WTC11 (cell line): ENCODE results near the gene MAST4.

Experiments used
- ATF6 ChIP-seq: sonication (generic); formaldehyde crosslinking; IDR thresholded peaks from 2 replicates; pipeline ENCODE4 v1.8.1; 2023; ENCODE audit warnings: mild to moderate bottlenecking, missing genetic modification reagents
- CREB1 ChIP-seq: sonication (generic); formaldehyde crosslinking; IDR thresholded peaks from 2 replicates; pipeline ENCODE4 v1.8.0; 2023; ENCODE audit warnings: mild to moderate bottlenecking, missing genetic modification reagents
- CTCF ChIP-seq: fragments of 200-600 bp; IDR thresholded peaks from 2 replicates; pipeline ENCODE4 v1.8.0; 2022; ENCODE audit warnings: antibody characterized with exemption
- E2F4 ChIP-seq: sonication (generic); formaldehyde crosslinking; IDR thresholded peaks from 2 replicates; pipeline ENCODE4 v1.8.1; 2022; ENCODE audit warnings: low read depth, mild to moderate bottlenecking, moderate library complexity, missing genetic modification reagents, borderline replicate concordance
- FOXJ3 ChIP-seq: sonication (generic); formaldehyde crosslinking; IDR thresholded peaks from 2 replicates; pipeline ENCODE4 v1.9.0; 2021; ENCODE audit warnings: missing genetic modification reagents, mild to moderate bottlenecking, borderline replicate concordance
- FOXP1 ChIP-seq: sonication (generic); formaldehyde crosslinking; IDR thresholded peaks from 2 replicates; pipeline ENCODE4 v1.8.0; 2022; ENCODE audit warnings: missing genetic modification reagents, mild to moderate bottlenecking, moderate library complexity, borderline replicate concordance
- HMGA2 ChIP-seq: fragments of 250-450 bp; sonication (Bioruptor Pico); IDR thresholded peaks from 2 replicates; pipeline ENCODE4 v1.4.0; 2021; ENCODE audit warnings: mild to moderate bottlenecking, moderate library complexity
- JUN ChIP-seq: sonication (generic); formaldehyde crosslinking; IDR thresholded peaks from 2 replicates; pipeline ENCODE4 v1.8.0; 2023; ENCODE audit warnings: mild to moderate bottlenecking, missing genetic modification reagents
- MAX ChIP-seq: sonication (generic); formaldehyde crosslinking; IDR thresholded peaks from 2 replicates; pipeline ENCODE4 v1.8.0; 2022; ENCODE audit warnings: mild to moderate bottlenecking, missing genetic modification reagents
- NR3C1 ChIP-seq: sonication (generic); formaldehyde crosslinking; conservative IDR thresholded peaks from 2 replicates; pipeline ENCODE4 v1.8.1; 2023; ENCODE audit warnings: low read depth, mild to moderate bottlenecking, missing genetic modification reagents
- SMAD3 ChIP-seq: sonication (generic); formaldehyde crosslinking; IDR thresholded peaks from 2 replicates; pipeline ENCODE4 v1.8.0; 2022; ENCODE audit warnings: missing genetic modification reagents, mild to moderate bottlenecking, borderline replicate concordance
- ZBTB21 ChIP-seq: sonication (generic); formaldehyde crosslinking; IDR thresholded peaks from 2 replicates; pipeline ENCODE4 v1.8.1; 2023; ENCODE audit warnings: mild to moderate bottlenecking, missing genetic modification reagents, borderline replicate concordance
- ZNF416 ChIP-seq: fragments of 250-450 bp; sonication (Bioruptor Pico); IDR thresholded peaks from 2 replicates; pipeline ENCODE4 v1.9.0; 2021; ENCODE audit warnings: mild to moderate bottlenecking, inconsistent platforms
- TF ChIP-seq, protein P1 (sequence below): sonication (generic); formaldehyde crosslinking; IDR thresholded peaks from 2 replicates; pipeline ENCODE4 v1.8.1; 2023; ENCODE audit warnings: mild to moderate bottlenecking, missing genetic modification reagents

GRCh38 chr5:66931651-66932050 lies 335.5 kb downstream of the MAST4 start:
- TF ChIP-seq CTCF (no peak), CREB1 (no peak), FOXJ3 (CRISPR knock-in tag) (no peak), MAX (CRISPR knock-in tag) (no peak), HMGA2 (CRISPR knock-in tag) (no peak), E2F4 (CRISPR knock-in tag) (no peak), NR3C1 (CRISPR knock-in tag) (no peak), FOXP1 (CRISPR knock-in tag) (no peak), JUN (no peak), ZBTB21 (CRISPR knock-in tag) (no peak), SMAD3 (CRISPR knock-in tag) (no peak), ZNF416 (no peak), ATF6 (no peak)
- TF ChIP-seq, protein P1, sequence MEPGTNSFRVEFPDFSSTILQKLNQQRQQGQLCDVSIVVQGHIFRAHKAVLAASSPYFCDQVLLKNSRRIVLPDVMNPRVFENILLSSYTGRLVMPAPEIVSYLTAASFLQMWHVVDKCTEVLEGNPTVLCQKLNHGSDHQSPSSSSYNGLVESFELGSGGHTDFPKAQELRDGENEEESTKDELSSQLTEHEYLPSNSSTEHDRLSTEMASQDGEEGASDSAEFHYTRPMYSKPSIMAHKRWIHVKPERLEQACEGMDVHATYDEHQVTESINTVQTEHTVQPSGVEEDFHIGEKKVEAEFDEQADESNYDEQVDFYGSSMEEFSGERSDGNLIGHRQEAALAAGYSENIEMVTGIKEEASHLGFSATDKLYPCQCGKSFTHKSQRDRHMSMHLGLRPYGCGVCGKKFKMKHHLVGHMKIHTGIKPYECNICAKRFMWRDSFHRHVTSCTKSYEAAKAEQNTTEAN (CRISPR knock-in tag), result no peak
